GM18505 (cell line): ENCODE data around the gene PCDH18.

Experiments used
- ATAC-seq: cut with Tn5 transposase; IDR thresholded peaks from one replicate; pipeline ENCODE4 v1.9.1; 2021; ENCODE audit not compliant: unreplicated experiment
- POLR2A ChIP-seq: IDR thresholded peaks from 4 replicates; pipeline ENCODE4 v1.6.1; 2011; ENCODE audit warnings: borderline replicate concordance; ENCODE audit not compliant: insufficient read depth, insufficient read length; ENCODE audit errors: extremely low read depth

Gene PCDH18, protein sequence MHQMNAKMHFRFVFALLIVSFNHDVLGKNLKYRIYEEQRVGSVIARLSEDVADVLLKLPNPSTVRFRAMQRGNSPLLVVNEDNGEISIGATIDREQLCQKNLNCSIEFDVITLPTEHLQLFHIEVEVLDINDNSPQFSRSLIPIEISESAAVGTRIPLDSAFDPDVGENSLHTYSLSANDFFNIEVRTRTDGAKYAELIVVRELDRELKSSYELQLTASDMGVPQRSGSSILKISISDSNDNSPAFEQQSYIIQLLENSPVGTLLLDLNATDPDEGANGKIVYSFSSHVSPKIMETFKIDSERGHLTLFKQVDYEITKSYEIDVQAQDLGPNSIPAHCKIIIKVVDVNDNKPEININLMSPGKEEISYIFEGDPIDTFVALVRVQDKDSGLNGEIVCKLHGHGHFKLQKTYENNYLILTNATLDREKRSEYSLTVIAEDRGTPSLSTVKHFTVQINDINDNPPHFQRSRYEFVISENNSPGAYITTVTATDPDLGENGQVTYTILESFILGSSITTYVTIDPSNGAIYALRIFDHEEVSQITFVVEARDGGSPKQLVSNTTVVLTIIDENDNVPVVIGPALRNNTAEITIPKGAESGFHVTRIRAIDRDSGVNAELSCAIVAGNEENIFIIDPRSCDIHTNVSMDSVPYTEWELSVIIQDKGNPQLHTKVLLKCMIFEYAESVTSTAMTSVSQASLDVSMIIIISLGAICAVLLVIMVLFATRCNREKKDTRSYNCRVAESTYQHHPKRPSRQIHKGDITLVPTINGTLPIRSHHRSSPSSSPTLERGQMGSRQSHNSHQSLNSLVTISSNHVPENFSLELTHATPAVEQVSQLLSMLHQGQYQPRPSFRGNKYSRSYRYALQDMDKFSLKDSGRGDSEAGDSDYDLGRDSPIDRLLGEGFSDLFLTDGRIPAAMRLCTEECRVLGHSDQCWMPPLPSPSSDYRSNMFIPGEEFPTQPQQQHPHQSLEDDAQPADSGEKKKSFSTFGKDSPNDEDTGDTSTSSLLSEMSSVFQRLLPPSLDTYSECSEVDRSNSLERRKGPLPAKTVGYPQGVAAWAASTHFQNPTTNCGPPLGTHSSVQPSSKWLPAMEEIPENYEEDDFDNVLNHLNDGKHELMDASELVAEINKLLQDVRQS

DNA sequence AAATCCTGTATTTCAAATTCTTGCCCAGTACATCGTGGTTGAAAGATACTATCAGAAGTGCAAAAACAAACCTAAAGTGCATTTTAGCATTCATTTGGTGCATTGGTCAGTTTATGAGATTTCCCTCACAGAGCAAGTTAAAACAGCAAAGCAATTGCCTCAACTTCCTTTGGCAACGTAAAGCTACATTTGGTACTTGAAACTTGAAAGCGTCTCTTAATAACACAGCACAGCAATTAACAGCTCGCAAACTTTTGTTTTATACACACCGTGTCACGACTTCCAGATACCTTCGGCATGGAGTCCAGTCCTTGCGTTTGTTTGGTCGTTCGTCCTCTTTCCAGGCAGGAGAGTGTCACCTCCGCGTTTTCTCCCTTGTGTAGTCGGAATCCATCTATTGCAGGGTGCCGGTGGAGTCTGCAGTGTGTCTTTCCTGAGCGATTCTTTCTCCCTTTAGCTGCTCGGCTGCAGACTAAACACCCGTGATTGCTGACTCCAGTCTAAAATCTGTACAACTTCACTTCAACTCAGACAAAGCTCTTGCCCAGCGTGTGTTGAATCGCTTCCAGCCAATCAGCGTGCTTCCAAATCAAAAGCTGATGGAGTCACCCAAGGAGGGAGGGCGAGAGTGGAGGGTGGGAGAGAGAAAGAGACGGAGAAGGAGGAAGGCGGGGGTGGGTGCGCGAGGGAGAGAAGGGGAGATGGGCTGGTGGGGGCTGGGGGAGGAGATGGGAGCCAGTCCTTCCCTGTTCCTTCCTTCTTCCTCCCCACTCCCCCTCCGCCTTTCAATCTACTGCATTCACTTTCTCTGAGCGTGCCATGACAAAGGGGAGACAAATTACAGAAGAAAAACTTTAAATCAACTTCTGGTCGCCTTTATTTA is at the start of gene PCDH18:
Gene PCDH18 (minus strand): TSS at position 509 of the 883 bp plus-strand sequence. CDS start 406 bp downstream, at position 103.
- ATAC-seq = peak; percentile 55
- TF ChIP-seq POLR2A = no peak

DNA sequence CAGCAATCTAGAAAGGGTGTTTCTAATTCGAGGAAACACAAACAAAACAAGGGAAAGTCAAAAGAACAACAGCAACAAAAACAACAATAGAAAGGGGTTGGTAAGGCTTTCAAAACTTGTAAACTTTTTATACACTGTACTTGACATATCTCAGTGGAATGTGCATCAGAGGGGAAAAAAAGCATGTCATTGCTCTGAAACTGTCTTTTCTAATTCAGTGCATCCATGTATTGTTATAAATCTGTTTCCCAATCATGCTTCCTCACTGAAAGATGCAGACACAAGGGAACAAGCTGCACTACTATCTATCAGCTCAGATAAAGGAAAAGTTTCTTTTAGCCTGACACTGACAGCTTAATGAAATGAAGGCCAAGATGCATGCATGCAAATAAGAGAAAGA is 44.2 kb upstream of the PCDH18 start:
- no peak for TF ChIP-seq POLR2A
- ATAC-seq = no peak

DNA sequence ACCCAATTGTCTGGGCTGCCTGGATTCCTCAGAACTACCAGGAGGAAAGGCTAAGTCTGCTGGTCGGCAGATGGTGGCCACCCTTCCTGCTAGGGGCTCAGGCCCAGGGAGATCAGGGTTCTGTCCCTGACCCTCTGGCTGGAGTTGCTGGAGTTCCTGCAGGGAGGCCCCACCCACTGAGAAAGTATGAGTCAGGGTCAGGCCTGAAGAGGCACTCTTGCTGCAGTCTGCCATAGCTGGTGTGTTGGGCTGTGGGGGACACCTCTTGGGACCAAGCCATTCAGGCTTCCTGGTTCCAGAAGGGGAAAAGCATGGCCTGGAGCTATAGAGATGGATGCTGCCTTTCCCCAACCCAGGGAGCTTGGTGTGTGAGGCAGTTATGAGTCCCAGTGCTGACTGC is 40.4 kb upstream of the PCDH18 start:
- TF ChIP-seq POLR2A = no peak
- no peak for ATAC-seq

DNA sequence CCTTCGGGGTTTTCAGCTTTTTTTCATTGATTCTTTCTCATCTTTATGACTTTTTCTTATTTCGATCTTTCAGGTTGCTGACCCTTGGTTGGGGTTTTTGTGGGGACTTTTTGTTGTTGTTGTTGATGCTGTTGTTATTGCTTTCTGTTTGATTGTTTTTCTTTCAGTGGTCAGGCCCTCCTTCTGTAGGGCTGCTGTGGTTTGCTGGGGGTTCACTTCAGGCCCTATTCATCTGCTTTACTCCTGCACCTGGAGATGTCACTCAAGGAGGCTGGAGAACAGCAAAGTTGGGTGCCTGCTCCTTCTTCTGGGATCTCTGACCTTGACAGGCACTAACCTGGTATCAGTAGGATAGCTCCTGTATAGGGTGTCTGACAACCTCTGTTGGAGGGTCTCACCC is 39.9 kb upstream of the PCDH18 start:
- no peak for TF ChIP-seq POLR2A
- ATAC-seq = no peak

DNA sequence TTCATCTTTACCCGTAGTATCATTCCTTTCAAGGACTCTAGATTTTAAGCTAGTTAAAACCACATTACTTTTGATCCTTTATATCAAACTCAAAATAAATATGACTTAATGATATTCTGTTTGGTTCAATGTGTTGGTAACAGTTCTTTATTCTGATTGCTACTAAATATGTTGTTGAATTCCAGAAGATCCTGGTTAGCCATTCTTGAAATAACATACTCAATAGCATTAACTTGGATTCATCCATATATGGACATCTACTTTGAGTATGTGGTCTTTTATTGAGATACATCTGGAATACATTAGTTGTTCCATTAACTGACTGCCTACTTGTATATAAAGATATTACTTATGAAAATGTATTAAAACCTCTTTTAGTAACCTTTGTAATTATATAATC is 27.5 kb upstream of the PCDH18 start:
- no peak for ATAC-seq
- no peak for TF ChIP-seq POLR2A

DNA sequence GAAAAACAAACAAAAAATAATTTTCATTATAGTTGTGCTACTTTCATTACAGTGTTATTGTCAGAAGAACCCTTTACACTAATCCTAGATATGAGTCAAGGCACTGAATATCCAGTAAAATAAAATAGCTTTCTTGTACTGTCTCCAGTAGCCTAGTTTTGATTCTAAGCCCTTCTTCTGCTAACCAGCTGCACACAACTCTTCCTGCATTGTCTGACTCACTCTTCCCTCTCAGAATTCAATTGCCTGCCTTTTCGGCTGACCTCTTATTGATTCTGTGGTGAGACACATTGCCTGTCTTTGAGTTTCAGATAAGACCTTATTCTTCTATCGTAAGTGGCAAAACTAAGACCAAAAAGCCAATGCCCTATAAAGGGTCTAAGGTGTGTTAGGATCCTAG is 26.7 kb upstream of the PCDH18 start:
- ATAC-seq = no peak
- TF ChIP-seq POLR2A = no peak

DNA sequence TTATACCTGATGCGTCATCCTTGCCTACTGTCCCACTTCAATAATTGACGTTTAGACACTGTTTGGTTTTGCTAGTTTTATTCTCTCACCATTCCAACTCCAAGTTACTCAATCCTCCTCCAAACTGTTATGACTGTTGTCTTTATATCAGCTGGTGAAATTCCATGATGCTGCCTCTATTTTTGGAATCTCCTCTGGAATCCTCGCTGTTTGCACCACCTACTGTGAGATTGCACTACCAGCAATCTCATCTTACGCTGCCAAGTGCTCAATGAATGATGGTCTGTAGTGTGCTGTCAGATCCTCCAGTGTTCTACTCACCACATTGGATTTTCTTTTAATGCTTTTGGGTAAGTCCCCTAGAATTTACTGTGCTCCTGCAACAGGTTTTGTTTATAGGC is 13.2 kb upstream of the PCDH18 start:
- no peak for TF ChIP-seq POLR2A
- no peak for ATAC-seq

DNA sequence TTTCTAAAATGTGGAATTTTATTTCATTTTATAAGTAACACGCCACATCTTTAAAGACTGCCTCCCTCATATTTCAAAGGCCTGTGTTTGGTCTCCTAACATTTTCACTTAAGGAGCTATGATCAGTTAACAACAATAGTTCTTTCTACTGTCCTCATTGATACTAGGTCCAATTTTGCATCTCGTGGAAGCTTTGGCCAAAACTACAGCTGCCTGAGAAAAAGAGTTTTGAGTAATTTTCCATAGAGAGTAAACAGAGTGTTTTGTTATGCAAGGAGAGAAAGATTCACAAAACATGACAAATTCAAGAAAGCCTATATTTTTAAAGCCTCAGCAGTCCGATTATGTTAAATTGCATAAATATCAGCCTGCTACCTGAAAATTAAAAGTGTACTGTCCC is 11.4 kb upstream of the PCDH18 start:
- no peak for ATAC-seq
- TF ChIP-seq POLR2A = no peak

DNA sequence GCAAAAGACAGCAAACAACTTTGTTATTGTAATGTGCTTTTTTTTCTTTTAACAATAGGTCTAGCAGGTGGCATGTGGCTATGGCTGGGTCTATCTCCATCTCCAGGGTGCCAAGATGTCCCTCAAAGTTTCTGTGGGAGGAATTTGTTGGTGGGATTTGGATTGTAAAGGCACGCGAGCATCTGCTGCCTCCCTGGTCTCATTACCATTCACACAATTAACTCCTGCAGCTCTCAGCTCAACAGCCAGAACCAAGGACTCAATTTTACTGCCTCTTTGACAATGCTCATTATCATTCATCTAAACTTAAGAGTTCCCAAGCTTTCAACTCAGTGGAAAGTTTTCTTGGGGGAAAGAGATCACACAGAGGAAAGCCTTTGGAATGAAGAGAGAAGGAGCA is 10.9 kb upstream of the PCDH18 start:
- TF ChIP-seq POLR2A = no peak

DNA sequence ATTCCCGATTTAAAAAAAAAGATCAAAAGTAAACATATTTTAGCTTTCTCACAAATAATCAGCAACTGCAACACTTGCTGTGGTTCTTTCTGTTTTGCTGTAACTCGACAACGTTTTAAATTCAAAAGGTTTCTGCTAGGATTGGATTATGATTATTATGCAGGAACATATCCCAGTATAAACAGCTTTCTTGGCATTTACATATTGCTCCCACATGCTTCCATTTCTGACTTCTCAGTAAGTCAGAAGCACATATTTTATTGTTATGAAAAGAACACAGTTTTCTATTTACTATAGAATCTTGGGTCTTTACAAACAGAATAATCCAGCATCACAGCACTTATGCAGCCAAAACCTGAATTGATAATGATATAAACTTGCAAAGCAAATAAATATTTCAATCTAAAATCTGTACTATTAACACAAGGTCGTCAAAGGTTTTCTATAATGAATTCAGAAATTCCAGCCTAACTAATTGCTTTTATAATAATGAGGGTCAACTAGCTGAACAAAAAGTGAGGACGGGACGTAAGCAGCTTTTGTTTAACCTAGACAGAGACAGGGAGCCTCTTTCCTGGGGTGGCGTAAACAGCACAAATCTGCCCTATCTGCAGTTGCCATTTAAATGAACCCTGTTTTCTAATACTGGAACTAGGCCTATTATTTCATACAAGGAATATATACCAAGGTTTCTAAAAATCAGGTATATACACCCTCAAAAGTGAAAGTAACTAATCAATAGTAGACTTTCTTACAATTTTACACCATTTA is 9.8 kb upstream of the PCDH18 start:
- TF ChIP-seq POLR2A = no peak
- ATAC-seq = no peak

More for the DNA sequence above, 10.9 kb upstream of the PCDH18 start:
- no peak for ATAC-seq

DNA sequence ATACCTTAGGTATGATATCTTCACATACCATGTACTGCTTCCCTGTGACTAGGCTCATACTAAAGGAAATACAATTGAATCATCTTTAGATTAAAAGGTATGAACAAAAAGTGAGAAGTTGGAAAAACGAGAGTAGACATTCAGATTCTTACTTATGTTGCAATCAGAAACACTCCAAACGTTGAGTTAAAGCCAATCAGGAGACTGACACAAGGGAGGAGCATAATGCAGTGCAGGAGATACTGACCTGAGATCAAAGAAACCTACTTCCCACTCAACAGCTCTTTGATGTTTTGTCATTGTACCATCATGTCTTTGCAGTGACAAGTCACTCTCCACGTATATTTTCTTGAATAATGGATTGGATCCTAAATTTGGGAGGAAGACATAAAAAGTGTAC is 8.9 kb upstream of the PCDH18 start:
- ATAC-seq = no peak
- no peak for TF ChIP-seq POLR2A

DNA sequence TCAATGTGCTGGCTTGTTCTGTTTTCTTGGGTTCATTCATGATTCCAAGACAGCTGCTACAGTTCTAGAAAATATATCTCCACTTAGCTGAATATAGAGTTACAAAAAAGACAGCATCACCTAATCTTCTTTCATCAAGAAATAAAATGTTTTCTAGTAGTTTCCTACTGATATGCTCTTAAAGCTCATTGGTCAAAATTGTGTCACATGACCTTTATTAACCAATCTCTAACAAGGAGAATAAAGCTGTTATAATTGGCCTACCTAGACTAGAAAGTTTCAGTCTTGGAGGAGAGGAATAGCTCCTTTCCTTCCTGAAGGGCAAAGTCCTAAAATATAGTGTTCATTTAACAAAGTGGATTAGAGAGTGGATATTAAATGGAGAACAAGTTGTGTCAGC is 8.1 kb upstream of the PCDH18 start:
- no peak for TF ChIP-seq POLR2A
- ATAC-seq = no peak
